Fibroblast of mammary gland (primary cell): ENCODE results near the gene DCN.

ENCODE experiments used
- DNase-seq: peaks from one replicate; pipeline ENCODE4 v3.0.0-alpha.2; 2010; ENCODE audit warnings: low read depth
- H3K4me3 ChIP-seq: 2 replicates; pipeline ENCODE4 v1.5.1; 2011; ENCODE audit warnings: low read depth, mild to moderate bottlenecking, low read length, moderate library complexity; ENCODE audit not compliant: control insufficient read depth
- CTCF ChIP-seq: conservative IDR thresholded peaks from 2 replicates; pipeline ENCODE4 v1.5.1; 2011; ENCODE audit warnings: low read depth, low read length, inconsistent platforms; ENCODE audit not compliant: control insufficient read depth, insufficient read depth

DCN gene

GRCh38 chr12:91103101-91103500, 79.5 kb downstream of the DCN start:
- no peak for DNase-seq
- H3K4me3 ChIP-seq, result no peak overlapping the region
- no peak for TF ChIP-seq CTCF

GRCh38 chr12:91100906-91101305, 81.7 kb downstream of the DCN start:
- DNase-seq, result peak; percentile 34
- H3K4me3 ChIP-seq, result no peak overlapping the region
- no peak for TF ChIP-seq CTCF

- no peak overlapping the region for H3K4me3 ChIP-seq
- TF ChIP-seq CTCF, result no peak
- DNase-seq, result no peak
These were observed 82.8 kb downstream of the DCN start for GRCh38 chr12:91099836-91100235.

GRCh38 chr12:91099341-91099740, 83.3 kb downstream of the DCN start:
- no peak for TF ChIP-seq CTCF
- DNase-seq, result no peak

GRCh38 chr12:91098941-91099340, 83.7 kb downstream of the DCN start:
- peak; percentile 93 for DNase-seq
- no peak for TF ChIP-seq CTCF
- no peak overlapping the region for H3K4me3 ChIP-seq

More at GRCh38 chr12:91099341-91099740, 83.3 kb downstream of the DCN start:
- no peak overlapping the region for H3K4me3 ChIP-seq

- no peak for TF ChIP-seq CTCF
- DNase-seq, result no peak
- H3K4me3 ChIP-seq, result no peak overlapping the region
These were observed 84.2 kb downstream of the DCN start for GRCh38 chr12:91098461-91098860.

GRCh38 chr12:91094957-91095356, 87.7 kb downstream of the DCN start:
- H3K4me3 ChIP-seq, result no peak overlapping the region
- TF ChIP-seq CTCF, result no peak
- no peak for DNase-seq
